GM18870 (cell line): ENCODE results near the gene NBAS.
"Not testable (repeated sequence)": the region's sequence is repeated elsewhere in the genome, so short reads cannot be mapped to it uniquely, and the experiment has no call there.

Source experiments
- ATAC-seq: cut with Tn5 transposase; IDR thresholded peaks from one replicate; pipeline ENCODE4 v1.9.1; 2021; ENCODE audit warnings: moderate library complexity; ENCODE audit not compliant: unreplicated experiment

NBAS gene

DNA sequence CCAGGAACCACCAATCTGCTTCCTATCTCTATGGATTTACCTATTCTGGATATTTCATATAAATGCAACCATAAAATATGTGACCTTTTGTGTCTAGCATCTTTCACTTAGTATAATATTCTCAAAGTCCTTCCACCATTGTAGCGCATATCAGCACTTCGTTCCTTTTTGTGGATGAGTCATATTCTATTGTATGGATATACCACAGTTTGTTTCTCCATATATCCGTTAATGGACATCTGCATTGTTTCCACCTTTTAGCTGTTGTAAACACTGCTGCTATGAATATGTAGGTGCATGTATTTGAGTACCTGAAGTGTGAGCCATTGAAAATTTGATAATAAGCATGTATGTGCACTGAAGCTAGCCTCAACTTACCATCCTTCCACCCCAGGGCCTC is 80.1 kb downstream of the NBAS start:
- no peak for ATAC-seq

GRCh38 chr2:15480552-15480951 is 80.6 kb downstream of the NBAS start:
- ATAC-seq = no peak

- no peak for ATAC-seq
Measured at GRCh38 chr2:15472876-15473275, 88.3 kb downstream of the NBAS start.

- ATAC-seq = no peak
Measured at GRCh38 chr2:15472133-15472532, 89.0 kb downstream of the NBAS start.

DNA sequence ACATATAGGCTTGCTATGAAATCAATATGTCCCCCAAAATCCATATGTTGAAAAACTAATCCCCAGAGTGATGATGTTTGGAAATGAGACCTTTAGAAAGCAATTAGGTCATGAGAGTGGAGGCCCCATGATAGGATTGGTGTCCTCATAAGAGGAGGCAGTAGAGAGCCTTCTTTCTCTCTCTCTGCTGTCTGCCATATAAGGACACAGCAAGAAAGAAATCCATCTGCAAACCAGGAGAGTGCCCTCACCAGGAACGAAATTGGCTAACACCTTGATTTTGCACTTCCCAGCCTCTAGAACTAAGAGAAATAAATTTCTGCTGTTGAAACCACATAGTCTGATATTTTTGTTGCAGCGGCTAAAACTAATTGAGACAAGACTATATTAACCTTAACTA is 89.5 kb downstream of the NBAS start:
- no peak for ATAC-seq

- ATAC-seq = no peak
Measured at GRCh38 chr2:15460112-15460620, 101.0 kb downstream of the NBAS start.

DNA sequence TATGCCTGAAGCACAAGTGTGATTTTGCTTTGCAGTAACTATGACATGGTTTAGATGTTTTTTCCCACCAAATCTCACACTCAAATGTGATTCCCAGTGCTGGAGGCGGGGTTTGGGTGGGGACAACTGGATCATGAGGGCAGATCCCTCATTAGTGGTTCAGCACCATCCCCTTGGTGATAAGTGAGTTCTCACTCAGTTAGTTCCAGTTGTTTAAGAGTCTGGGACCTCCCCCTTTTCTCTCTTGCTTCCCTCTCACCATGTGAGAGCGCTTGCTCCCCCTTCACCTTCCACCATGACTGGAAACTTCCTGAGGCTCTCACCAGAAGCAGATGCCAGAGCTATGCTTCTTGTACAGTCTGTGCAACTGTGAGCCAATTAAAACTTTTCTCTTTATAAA is 102.9 kb downstream of the NBAS start:
- ATAC-seq = no peak

GRCh38 chr2:15457868-15458267 is 103.3 kb downstream of the NBAS start:
- no peak for ATAC-seq

DNA sequence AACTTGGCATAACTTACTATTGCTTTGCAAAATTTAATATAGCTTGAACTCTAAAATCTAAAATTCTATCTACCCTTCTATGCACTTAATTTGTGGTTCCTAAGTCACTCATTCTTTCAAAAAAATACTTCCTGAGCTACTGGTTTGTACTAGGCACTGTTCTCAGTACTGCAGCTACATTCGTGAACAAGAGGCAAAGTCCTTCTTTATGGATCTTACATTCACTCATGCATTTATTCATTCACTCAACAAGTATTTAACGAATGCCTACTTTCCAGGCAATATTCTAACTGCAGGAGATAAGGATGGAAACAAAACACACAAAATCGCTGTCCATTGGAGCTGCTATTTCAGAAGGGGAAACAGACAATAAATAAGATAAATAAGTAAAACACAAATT is 104.8 kb downstream of the NBAS start:
- ATAC-seq = no peak

DNA sequence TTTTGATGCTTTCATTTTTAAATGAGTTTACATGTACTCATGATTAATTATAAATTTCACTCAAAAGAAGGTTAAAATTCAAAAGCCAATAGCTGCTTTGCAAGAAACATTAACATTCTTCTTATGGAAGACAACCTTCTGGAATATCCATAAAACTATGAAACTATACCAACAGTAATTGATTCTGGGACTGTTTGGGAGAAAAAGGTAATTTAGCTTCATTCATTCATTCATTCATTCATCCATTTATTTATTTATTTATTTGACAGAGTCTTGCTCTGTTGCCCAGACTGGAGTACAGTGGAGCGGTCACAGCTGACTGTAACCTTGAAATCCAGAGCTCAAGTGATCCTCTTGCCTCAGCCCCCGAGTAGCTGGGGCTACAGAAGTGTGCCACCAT is 110.3 kb downstream of the NBAS start:
- no peak for ATAC-seq

DNA sequence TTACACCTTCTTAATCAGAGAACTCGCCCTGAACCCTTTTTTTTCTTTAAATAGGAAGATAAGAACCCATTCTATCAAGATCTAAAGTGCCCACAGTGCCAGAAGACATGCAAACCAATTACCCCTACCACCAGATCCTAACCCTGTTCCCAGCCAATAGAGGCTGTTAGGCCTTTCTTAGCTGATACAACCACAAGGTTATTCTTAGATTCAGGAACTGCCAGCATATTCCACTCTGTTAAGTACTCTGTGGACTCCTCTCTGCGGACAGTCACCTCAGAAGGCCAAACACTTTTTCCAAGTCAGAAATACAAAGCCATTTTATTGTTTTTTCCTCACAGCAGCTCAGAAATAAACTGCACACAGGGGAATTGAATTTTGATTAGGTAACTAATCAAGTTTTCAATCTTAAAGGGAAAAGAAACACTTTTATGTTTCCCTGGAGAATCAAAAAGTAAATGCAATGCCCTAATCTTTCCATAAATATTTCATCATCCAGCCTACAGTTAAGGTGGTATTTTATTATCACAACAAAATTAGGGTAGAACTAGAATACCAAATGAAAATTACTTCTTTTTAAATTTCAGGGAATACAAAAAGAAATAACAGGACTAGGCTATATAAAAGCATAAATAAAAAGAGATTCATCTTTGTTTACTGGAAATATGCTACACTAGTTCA is 111.4 kb downstream of the NBAS start:
- no peak for ATAC-seq

DNA sequence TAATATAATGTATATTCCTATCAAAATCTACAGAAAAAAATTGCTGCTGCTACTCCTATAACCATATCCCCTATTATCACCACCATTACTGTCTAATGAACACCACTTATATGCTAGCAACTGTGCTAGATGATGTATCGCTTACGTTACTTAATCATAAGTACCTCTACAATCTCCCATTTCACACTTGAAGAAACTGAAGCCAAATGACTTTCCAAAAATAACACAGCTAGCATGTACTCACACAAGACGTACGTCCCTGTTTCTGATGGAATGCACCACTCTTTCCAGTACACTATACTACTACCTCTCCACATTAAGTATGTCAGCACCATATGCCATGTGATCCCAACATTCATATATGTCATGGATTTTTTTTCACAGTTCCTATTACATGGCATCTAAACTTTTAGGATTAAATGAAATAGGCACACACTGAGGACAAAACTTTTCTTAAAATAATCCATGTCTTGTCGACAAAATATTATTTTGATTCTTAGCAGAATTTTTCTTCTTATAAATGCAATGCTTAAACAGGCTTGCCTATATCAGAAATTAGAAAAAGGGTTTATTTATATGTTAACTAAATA is 112.8 kb downstream of the NBAS start:
- ATAC-seq = no peak

GRCh38 chr2:15447381-15447780 is 113.8 kb downstream of the NBAS start:
- no peak for ATAC-seq

- ATAC-seq = no peak
Measured at GRCh38 chr2:15446961-15447360, 114.2 kb downstream of the NBAS start.

DNA sequence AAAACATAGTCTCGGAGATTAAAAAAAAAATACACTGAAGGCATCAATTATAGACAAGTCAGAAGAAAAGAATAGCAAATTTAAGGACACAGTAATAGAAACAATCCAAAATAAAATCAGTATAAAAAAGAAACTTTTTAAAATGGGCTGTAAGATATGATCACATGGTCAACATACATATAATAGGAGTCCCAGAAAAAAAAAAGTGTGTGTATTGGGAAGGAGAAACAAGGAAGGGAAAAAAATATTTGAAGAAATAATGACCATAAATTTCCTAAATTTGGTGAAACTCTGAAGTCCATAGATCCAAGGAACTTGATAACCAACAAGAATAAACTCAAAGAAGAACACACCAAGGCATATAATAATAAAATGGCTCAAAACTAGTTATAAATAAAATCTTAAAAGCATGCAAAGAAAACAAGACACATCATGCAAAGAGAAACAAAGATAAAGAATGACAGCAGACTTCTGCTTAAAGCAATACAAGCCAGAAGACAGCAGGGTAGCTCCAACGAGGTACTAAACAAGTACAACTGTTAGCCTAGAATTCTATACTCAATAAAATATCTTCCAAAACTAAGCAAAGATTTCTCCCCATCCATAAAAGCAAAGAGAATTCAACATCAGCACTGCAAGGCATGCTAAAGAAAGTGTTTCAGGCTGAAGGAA is 115.1 kb downstream of the NBAS start:
- no peak for ATAC-seq

DNA sequence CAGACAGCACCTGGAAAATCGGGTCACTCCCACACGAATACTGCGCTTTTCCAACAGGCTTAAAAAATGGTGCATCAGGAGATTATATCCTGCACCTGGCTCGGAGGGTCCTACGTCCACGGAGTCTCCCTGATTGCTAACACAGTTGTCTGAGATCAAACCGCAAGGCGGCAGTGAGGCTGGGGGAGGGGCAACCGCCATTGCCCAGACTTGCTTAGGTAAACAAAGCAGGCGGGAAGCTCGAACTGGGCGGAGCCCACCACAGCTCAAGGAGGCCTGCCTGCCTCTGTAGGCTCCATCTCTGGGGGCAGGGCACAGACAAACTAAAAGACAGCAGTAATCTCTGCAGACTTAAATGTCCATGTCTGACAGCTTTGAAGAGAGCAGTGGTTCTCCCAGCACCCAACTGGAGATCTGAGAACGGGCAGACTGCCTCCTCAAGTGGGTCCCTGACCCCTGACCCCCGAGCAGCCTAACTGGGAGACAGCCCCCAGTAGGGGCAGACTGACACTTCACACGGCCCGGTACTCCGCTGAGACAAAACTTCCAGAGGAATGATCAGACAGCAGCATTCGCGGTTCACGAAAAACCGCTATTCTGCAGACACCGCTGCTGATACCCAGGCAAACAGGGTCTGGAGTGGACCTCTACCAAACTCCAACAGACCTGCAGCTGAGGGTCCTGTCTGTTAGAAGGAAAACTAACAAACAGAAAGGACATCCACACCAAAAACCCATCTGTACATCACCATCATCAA is 121.2 kb downstream of the NBAS start:
- not testable (repeated sequence) for ATAC-seq

DNA sequence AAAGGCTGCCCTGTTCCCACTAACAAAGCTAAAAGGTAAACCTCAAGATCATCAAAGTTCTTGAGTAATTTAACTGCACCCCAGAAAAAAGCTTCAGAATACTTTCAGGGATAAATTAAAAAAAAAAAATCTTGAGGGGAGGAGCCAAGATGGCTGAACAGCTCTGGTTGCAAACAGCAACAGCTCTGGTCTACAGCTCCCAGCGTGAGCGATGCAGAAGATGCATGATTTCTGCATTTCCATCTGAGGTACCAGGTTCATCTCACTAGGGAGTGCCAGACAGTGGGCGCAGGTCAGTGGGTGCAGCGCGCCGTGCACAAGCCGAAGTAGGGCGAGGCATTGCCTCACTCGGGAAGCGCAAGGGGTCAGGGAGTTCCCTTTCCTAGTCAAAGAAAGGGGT is 121.8 kb downstream of the NBAS start:
- not testable (repeated sequence) for ATAC-seq

- no peak for ATAC-seq
Measured at GRCh38 chr2:15436195-15436594, 124.9 kb downstream of the NBAS start.

- no peak for ATAC-seq
Measured at GRCh38 chr2:15435474-15435873, 125.7 kb downstream of the NBAS start.

GRCh38 chr2:15432642-15433256 is 128.4 kb downstream of the NBAS start:
- no peak for ATAC-seq

- ATAC-seq = no peak
Measured at GRCh38 chr2:15429032-15429431, 132.1 kb downstream of the NBAS start.
